PC-9 (cell line): ENCODE data around the gene CACNB4. TPM values are rescaled to one million over a fixed set of nuclear protein-coding genes. Genes with fewer than 3 reads are reported as not detected.

Experiments used
- BruUV-seq: library from RNA; stranded (reverse); fragments of 400-500 nt; replicated peaks from 2 replicates; lab custom pipeline; 2021; lab: Mats Ljungman, UMichigan
- CTCF ChIA-PET: fragments of 300-600 bp; sonication (Branson Sonifier 250); formaldehyde crosslinking; loops from one replicate; lab custom pipeline; 2022; ENCODE audit warnings: antibody characterized with exemption; lab: Charles Lee
- POLR2A ChIA-PET: fragments of 300-600 bp; sonication (Branson Sonifier 250); formaldehyde crosslinking; loops from one replicate; lab custom pipeline; 2022; ENCODE audit warnings: antibody characterized with exemption; ENCODE audit not compliant: unreplicated experiment; lab: Charles Lee
- DNase-seq, 2 experiments: peaks; one replicate each; pipeline versions ENCODE4 v3.0.0 to v3.0.0-alpha.2; 2015 to 2022; ENCODE audit warnings: mixed read lengths in 1 of 2
- H2AFZ ChIP-seq: fragments of 200-600 bp; sonication (generic); 2 replicates; pipeline ENCODE4 v1.8.1; 2017; ENCODE audit warnings: antibody characterized with exemption
- H3F3A ChIP-seq: fragments of 200-600 bp; sonication (generic); 2 replicates; pipeline ENCODE4 v1.8.1; 2017; ENCODE audit warnings: antibody characterized with exemption, mild to moderate bottlenecking, low read depth; ENCODE audit not compliant: insufficient read depth
- H3K27ac ChIP-seq: fragments of 200-600 bp; sonication (generic); 2 replicates; pipeline ENCODE4 v1.6.1; 2016; ENCODE audit warnings: mixed run types
- H3K27me3 ChIP-seq: fragments of 200-600 bp; sonication (generic); 2 replicates; pipeline ENCODE4 v1.6.1; 2016; ENCODE audit warnings: low read depth, mixed run types; ENCODE audit not compliant: insufficient read depth
- H3K36me3 ChIP-seq: fragments of 200-600 bp; sonication (generic); 2 replicates; pipeline ENCODE4 v1.6.1; 2016; ENCODE audit warnings: low read depth, mixed run types
- H3K4me1 ChIP-seq: fragments of 200-600 bp; sonication (generic); replicated peaks from 2 replicates; pipeline ENCODE4 v1.6.1; 2016; ENCODE audit warnings: mixed run types; ENCODE audit not compliant: insufficient read depth
- H3K4me2 ChIP-seq: fragments of 200-600 bp; sonication (generic); 2 replicates; pipeline ENCODE4 v1.6.1; 2017; ENCODE audit warnings: mixed run types
- H3K4me3 ChIP-seq: fragments of 200-600 bp; sonication (generic); 2 replicates; pipeline ENCODE4 v1.6.1; 2016; ENCODE audit warnings: mixed run types
- H3K79me2 ChIP-seq: fragments of 200-600 bp; sonication (generic); 2 replicates; pipeline ENCODE4 v1.6.1; 2017; ENCODE audit warnings: low read depth, mixed run types
- H3K9me2 ChIP-seq: fragments of 200-600 bp; sonication (generic); 2 replicates; pipeline ENCODE4 v1.8.1; 2017; ENCODE audit warnings: mild to moderate bottlenecking; ENCODE audit not compliant: insufficient read depth
- H3K9me3 ChIP-seq: fragments of 200-600 bp; sonication (generic); 2 replicates; pipeline ENCODE4 v1.8.1; 2016; ENCODE audit warnings: low read depth; ENCODE audit not compliant: insufficient read depth
- H4K20me1 ChIP-seq: fragments of 200-600 bp; sonication (generic); 2 replicates; pipeline ENCODE4 v1.8.1; 2017; ENCODE audit not compliant: insufficient read depth
- EZH2 ChIP-seq: fragments of 200-600 bp; sonication (generic); IDR thresholded peaks from 2 replicates; pipeline ENCODE4 v1.8.0; 2017; ENCODE audit warnings: antibody characterized with exemption, low read depth
- intact Hi-C: fragments of 100-400 bp; cut with micrococcal nuclease; formaldehyde crosslinking; loops from one replicate; pipeline ENCODE4 v1.10.0; 2022; ENCODE audit not compliant: unreplicated experiment
- total RNA-seq: library from RNA; stranded (reverse); gene quantifications from 2 replicates; pipeline ENCODE4 v1.2.3, GENCODE V29; 2021
- TF ChIP-seq, protein P1 (sequence below): fragments of 200-600 bp; sonication (generic); conservative IDR thresholded peaks from 2 replicates; pipeline ENCODE4 v1.6.1; 2017; ENCODE audit warnings: mixed run types, antibody characterized with exemption, mild to moderate bottlenecking, moderate library complexity

The CACNB4 gene
- total RNA-seq, 1 experiment from 2014 or later, result 0.98 TPM

GRCh38 chr2:151882786-151883445 lies 215.9 kb downstream of the CACNB4 start:
- intact Hi-C loops, result no loop called here

GRCh38 chr2:151881342-151881741 lies 217.5 kb downstream of the CACNB4 start:
- peaks cover 8% of the 10 kb centered on the region; the same call in 1 of the 2 replicates for H3K4me1 ChIP-seq
- BruUV-seq, result no TSS peak
- no peaks in the 10 kb centered on the region for H3K9me3 ChIP-seq
- no peak for TF ChIP-seq EZH2
- TF ChIP-seq, protein P1, sequence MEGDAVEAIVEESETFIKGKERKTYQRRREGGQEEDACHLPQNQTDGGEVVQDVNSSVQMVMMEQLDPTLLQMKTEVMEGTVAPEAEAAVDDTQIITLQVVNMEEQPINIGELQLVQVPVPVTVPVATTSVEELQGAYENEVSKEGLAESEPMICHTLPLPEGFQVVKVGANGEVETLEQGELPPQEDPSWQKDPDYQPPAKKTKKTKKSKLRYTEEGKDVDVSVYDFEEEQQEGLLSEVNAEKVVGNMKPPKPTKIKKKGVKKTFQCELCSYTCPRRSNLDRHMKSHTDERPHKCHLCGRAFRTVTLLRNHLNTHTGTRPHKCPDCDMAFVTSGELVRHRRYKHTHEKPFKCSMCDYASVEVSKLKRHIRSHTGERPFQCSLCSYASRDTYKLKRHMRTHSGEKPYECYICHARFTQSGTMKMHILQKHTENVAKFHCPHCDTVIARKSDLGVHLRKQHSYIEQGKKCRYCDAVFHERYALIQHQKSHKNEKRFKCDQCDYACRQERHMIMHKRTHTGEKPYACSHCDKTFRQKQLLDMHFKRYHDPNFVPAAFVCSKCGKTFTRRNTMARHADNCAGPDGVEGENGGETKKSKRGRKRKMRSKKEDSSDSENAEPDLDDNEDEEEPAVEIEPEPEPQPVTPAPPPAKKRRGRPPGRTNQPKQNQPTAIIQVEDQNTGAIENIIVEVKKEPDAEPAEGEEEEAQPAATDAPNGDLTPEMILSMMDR, result no peak
- no peaks in the 10 kb centered on the region for H3K79me2 ChIP-seq
- CTCF ChIA-PET, result no interaction called here
- DNase-seq, result no peak
- no peaks in the 10 kb centered on the region for H3K36me3 ChIP-seq
- H3K4me2 ChIP-seq, result no peak overlapping the region
- H3F3A ChIP-seq, result no peaks in the 10 kb centered on the region
- no peaks in the 10 kb centered on the region for H4K20me1 ChIP-seq
- H3K27me3 ChIP-seq, result no peaks in the 10 kb centered on the region
- no peak overlapping the region for H2AFZ ChIP-seq
- H3K4me3 ChIP-seq, result no peak overlapping the region
- no peak overlapping the region for H3K27ac ChIP-seq
- H3K9me2 ChIP-seq, result no peaks in the 10 kb centered on the region
- POLR2A ChIA-PET, result interaction anchor here (0.6 kb wide), 1 partner anchor 29 kb away, joined by 46 read pairs; no protein-coding TSS in a partner anchor
- intact Hi-C loops, result no loop called here

More at GRCh38 chr2:151882786-151883445, 215.9 kb downstream of the CACNB4 start:
- Histone ChIP-seq H3K27me3 (no peaks in the 10 kb centered on the region), H3K36me3 (no peaks in the 10 kb centered on the region), H4K20me1 (no peaks in the 10 kb centered on the region), H2AFZ (no peak overlapping the region), H3K4me2 (no peak overlapping the region), H3F3A (no peaks in the 10 kb centered on the region), H3K9me2 (no peaks in the 10 kb centered on the region), H3K27ac (no peak overlapping the region), H3K9me3 (no peaks in the 10 kb centered on the region), H3K4me3 (no peak overlapping the region), H3K4me1 (peaks cover 13% of the 10 kb centered on the region; the same call in 1 of the 2 replicates), H3K79me2 (no peaks in the 10 kb centered on the region)
- no TSS peak for BruUV-seq
- TF ChIP-seq, protein P1, result no peak
- TF ChIP-seq EZH2, result no peak
- no peak for DNase-seq
- POLR2A ChIA-PET, result no interaction called here
- CTCF ChIA-PET, result no interaction called here

- H3F3A ChIP-seq, result no peaks in the 10 kb centered on the region
- no peak overlapping the region for H3K4me3 ChIP-seq
- H3K27me3 ChIP-seq, result no peaks in the 10 kb centered on the region
- TF ChIP-seq, protein P1, result no peak
- TF ChIP-seq EZH2, result no peak
- BruUV-seq, result no TSS peak
- no peak overlapping the region for H3K4me2 ChIP-seq
- no peaks in the 10 kb centered on the region for H3K9me3 ChIP-seq
- no peaks in the 10 kb centered on the region for H4K20me1 ChIP-seq
- no peaks in the 10 kb centered on the region for H3K9me2 ChIP-seq
- no peak overlapping the region for H2AFZ ChIP-seq
- H3K4me1 ChIP-seq, result peaks cover 7% of the 10 kb centered on the region; the same call in 1 of the 2 replicates
- DNase-seq, result no peak
- CTCF ChIA-PET, result no interaction called here
- no peak overlapping the region for H3K27ac ChIP-seq
- no peaks in the 10 kb centered on the region for H3K79me2 ChIP-seq
- intact Hi-C loops, result no loop called here
- no peaks in the 10 kb centered on the region for H3K36me3 ChIP-seq
- POLR2A ChIA-PET, result no interaction called here
Measured at GRCh38 chr2:151880586-151880985, 218.3 kb downstream of the CACNB4 start.
